Measurements from ENCODE around the gene TMEM270. TPM values are rescaled to one million over a fixed set of nuclear protein-coding genes. Genes with fewer than 3 reads are reported as not detected.

Gene TMEM270
- total RNA-seq, 2 experiments from 2014 or later, result not detected

GRCh38 chr7:73904219-73905137, 43.5 kb downstream of the TMEM270 start:
- POLR2A ChIA-PET, result no interaction called here
- H3K4me1 Mint-ChIP-seq, result no peaks in the 10 kb centered on the region
- H3K9me3 Mint-ChIP-seq, result no peaks in the 10 kb centered on the region
- ATAC-seq (ENCODE audit: low read depth) (no peak), DNase-seq (no peak)
- H3K27ac Mint-ChIP-seq, result no peak overlapping the region
- H3K4me3 Mint-ChIP-seq, result no peak overlapping the region
- no peaks in the 10 kb centered on the region for H3K36me3 Mint-ChIP-seq
- H3K27me3 Mint-ChIP-seq, result peaks cover 2% of the 10 kb centered on the region

GRCh38 chr7:73905360-73905759, 44.4 kb downstream of the TMEM270 start:
- H3K9me3 Mint-ChIP-seq, result no peaks in the 10 kb centered on the region
- H3K27me3 Mint-ChIP-seq, result peaks cover 2% of the 10 kb centered on the region
- POLR2A ChIA-PET, result no interaction called here
- ATAC-seq (ENCODE audit: low read depth) (no peak), DNase-seq (no peak)
- H3K27ac Mint-ChIP-seq, result no peak overlapping the region
- H3K4me1 Mint-ChIP-seq, result no peaks in the 10 kb centered on the region
- H3K36me3 Mint-ChIP-seq, result no peaks in the 10 kb centered on the region
- H3K4me3 Mint-ChIP-seq, result no peak overlapping the region

DNA sequence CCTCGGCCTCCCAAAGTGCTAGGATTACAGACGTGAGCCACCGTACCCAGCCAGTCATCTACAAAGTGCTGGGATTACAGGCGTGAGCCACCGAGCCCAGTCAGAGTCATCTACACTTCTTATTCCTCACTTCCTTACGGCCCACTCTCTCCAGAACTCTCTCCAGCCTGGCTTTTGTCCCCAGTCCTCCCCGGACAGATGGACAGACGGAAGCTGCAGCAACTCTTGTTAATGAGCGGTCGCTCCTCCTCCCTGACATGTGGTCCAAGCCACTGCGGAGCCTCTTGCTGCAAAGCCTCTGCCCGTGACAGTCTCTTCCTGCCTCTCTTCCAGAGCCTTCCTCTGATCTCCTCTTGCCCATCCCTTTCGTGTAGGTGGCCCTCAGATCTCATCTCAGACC, 45.9 kb downstream of the TMEM270 start:
- H3K36me3 Mint-ChIP-seq, result no peaks in the 10 kb centered on the region
- POLR2A ChIA-PET, result no interaction called here
- peaks cover 2% of the 10 kb centered on the region for H3K27me3 Mint-ChIP-seq
- no peaks in the 10 kb centered on the region for H3K4me1 Mint-ChIP-seq
- no peak for DNase-seq
- no peak overlapping the region for H3K4me3 Mint-ChIP-seq
- H3K9me3 Mint-ChIP-seq, result no peaks in the 10 kb centered on the region
- no peak overlapping the region for H3K27ac Mint-ChIP-seq
- ATAC-seq (ENCODE audit: low read depth), result no peak

- POLR2A ChIA-PET, result no interaction called here
- Mint-ChIP-seq H3K27ac (no peak overlapping the region), H3K27me3 (peaks cover 2% of the 10 kb centered on the region), H3K9me3 (no peaks in the 10 kb centered on the region), H3K36me3 (no peaks in the 10 kb centered on the region), H3K4me1 (no peaks in the 10 kb centered on the region), H3K4me3 (no peak overlapping the region)
- ATAC-seq (ENCODE audit: low read depth), result no peak
- no peak for DNase-seq
Measured at GRCh38 chr7:73907554-73908122, 46.7 kb downstream of the TMEM270 start.

DNA sequence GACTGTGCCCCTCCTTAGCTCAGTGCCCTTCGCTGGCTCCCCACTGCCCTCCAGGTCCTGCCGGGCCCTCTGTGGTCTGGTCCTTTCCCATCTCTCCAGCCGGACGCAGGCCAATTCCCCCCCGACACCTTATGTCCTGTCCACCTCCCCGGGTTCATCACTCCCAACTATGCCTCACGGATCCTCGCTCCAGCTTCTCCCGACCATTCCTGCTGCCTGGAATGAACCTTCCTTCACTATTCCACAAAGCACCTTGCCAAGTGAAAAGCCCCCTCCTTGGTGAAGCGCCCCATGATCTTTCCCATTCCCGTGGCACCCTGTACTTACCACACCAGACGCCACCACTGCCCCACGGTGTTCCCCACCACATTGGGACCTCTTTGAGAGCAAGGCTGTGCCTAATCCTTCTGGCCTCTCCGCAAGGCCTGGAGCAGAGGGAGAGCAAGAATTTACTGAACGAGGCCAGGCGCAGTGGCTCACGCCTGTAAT, 47.2 kb downstream of the TMEM270 start:
- Mint-ChIP-seq H3K27ac (no peak overlapping the region), H3K36me3 (no peaks in the 10 kb centered on the region), H3K4me3 (no peak overlapping the region), H3K27me3 (no peaks in the 10 kb centered on the region), H3K9me3 (no peaks in the 10 kb centered on the region), H3K4me1 (no peaks in the 10 kb centered on the region)
- DNase-seq (no peak), ATAC-seq (ENCODE audit: low read depth) (no peak)
- POLR2A ChIA-PET, result no interaction called here

DNA sequence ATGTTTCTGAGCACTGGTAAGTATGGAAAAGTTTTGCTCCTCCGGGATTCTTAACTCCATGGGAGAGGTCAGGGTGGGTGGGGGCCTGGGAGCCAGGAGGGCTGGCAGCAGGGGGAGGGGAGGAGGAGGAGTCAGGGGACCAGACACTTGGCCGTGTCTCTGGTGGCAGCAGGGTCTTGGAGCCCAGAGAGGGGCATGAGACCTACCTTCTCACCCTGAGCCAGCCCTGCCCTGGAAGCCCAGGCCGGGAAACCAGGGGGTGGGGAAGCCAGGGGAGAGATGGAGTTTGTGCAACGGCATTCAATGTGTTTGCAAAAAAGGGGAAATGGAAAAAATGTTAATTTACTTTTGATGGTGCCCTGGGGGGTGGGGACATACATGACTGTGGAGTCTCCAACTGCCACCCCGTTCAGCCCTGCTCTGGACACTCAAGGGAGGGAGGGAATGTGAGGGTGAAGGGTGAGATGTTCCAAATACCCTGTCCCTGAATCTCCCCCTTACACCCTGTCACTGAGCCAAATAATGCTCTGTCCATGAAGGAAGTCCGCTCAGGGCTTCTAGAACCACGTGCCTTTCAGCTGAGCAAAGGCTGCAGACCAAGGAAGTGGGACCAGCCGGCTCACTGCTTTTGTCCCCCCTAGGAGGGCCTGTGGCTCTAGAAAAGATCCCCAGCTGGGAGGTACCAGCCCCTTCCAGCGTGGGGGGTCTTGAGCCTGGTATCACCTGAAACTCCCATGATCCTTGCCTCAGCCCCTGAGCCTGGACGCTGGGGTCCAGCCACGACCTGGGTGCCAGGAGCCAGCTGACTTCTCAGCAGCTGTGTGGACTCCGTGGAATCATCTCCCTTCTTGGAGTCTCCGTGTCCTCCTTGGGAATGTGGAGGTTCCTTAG, 48.3 kb downstream of the TMEM270 start:
- ATAC-seq (ENCODE audit: low read depth) (no peak), DNase-seq (peak; percentile 4)
- POLR2A ChIA-PET, result no interaction called here
- Mint-ChIP-seq H3K27me3 (peaks cover 3% of the 10 kb centered on the region), H3K4me3 (no peak overlapping the region), H3K9me3 (no peaks in the 10 kb centered on the region), H3K27ac (no peak overlapping the region), H3K36me3 (no peaks in the 10 kb centered on the region), H3K4me1 (no peaks in the 10 kb centered on the region)

DNA sequence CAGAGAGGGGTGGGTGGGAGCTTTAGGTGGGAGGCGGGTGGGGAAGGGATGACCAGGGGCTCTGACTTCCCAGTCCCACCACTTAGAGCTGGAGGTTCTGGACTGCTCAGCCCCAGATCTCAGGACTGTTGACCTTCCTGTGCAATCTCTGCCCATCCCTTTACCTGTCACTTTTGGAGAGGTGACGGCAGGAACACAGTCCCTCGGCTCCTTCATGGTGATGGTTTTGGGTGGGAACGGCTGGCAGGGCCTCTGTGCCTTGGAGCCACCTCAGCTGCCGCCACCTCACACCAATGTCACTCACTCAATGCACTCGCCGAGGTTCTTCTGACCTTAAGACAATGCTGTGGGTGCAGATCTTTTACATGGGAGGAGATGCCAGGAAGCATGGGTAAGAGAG, 49.0 kb downstream of the TMEM270 start:
- no peaks in the 10 kb centered on the region for H3K36me3 Mint-ChIP-seq
- no peaks in the 10 kb centered on the region for H3K9me3 Mint-ChIP-seq
- ATAC-seq (ENCODE audit: low read depth), result no peak
- peaks cover 7% of the 10 kb centered on the region for H3K27me3 Mint-ChIP-seq
- H3K4me3 Mint-ChIP-seq, result no peak overlapping the region
- H3K4me1 Mint-ChIP-seq, result no peaks in the 10 kb centered on the region
- no peak overlapping the region for H3K27ac Mint-ChIP-seq
- POLR2A ChIA-PET, result no interaction called here
- peak; percentile 9 for DNase-seq

GRCh38 chr7:73912223-73912622, 51.3 kb downstream of the TMEM270 start:
- DNase-seq (no peak), ATAC-seq (ENCODE audit: low read depth) (no peak)
- POLR2A ChIA-PET, result no interaction called here
- Mint-ChIP-seq H3K9me3 (no peaks in the 10 kb centered on the region), H3K27me3 (peaks cover 9% of the 10 kb centered on the region), H3K4me3 (no peak overlapping the region), H3K36me3 (no peaks in the 10 kb centered on the region), H3K27ac (no peak overlapping the region), H3K4me1 (no peaks in the 10 kb centered on the region)

Other genes starting within 250 kb of the TMEM270 start
- gene MLXIPL, start 236.6 kb upstream of the TMEM270 start, total RNA-seq, result not detected
- gene VPS37D, start 193.3 kb upstream of the TMEM270 start, total RNA-seq, result under 1 TPM; 0.45 to 0.86 TPM
- gene DNAJC30, start 177.7 kb upstream of the TMEM270 start, total RNA-seq, result 10 to 100 TPM; 10.0 to 10.7 TPM
- 10 to 100 TPM; 58.7 to 64.1 TPM for gene BUD23, start 177.6 kb upstream of the TMEM270 start, total RNA-seq
- gene STX1A, start 141.5 kb upstream of the TMEM270 start, total RNA-seq, result 1 to 10 TPM; 8.0 to 9.9 TPM
- gene ABHD11, start 122.4 kb upstream of the TMEM270 start, total RNA-seq, result 10 to 100 TPM; 23.4 to 24.7 TPM
- gene CLDN3, start 90.9 kb upstream of the TMEM270 start, total RNA-seq, result not detected
- under 1 TPM; 0.17 to 0.25 TPM for gene CLDN4, start 30.2 kb upstream of the TMEM270 start, total RNA-seq
- under 1 TPM; 0.69 to 0.74 TPM for gene METTL27, start 18.6 kb upstream of the TMEM270 start, total RNA-seq
- gene ELN, start 167.0 kb downstream of the TMEM270 start, total RNA-seq, result not detected
- gene LIMK1, start 222.6 kb downstream of the TMEM270 start, total RNA-seq, result 10 to 100 TPM; 33.3 to 36.2 TPM